Stomach smooth muscle (tissue), 2 donors: ENCODE measurements around the gene AP2A2.

Experiments
- H3K27ac ChIP-seq: one replicate; pipeline ENCODE4 v1.7.0; 2013; ENCODE audit warnings: mild to moderate bottlenecking, low read length, inconsistent platforms
- H3K27me3 ChIP-seq, 2 donors: one replicate each; pipeline ENCODE4 v1.7.0; 2013; ENCODE audit warnings: low read length in 2 of 2; ENCODE audit not compliant: insufficient read depth in 2 of 2, control insufficient read depth in 1 of 2
- H3K36me3 ChIP-seq, 2 donors: one replicate each; pipeline ENCODE4 v1.7.0; 2013; ENCODE audit warnings: low read length in 2 of 2; ENCODE audit not compliant: control insufficient read depth in 2 of 2, insufficient read depth in 2 of 2
- H3K4me1 ChIP-seq: one replicate; pipeline ENCODE4 v1.7.0; 2013; ENCODE audit warnings: low read length; ENCODE audit not compliant: control insufficient read depth, insufficient read depth
- H3K4me3 ChIP-seq, 2 donors: one replicate each; pipeline ENCODE4 v1.7.0; 2013; ENCODE audit warnings: low read length in 2 of 2
- H3K9ac ChIP-seq, 2 donors: one replicate each; pipeline ENCODE4 v1.7.0; 2013; ENCODE audit warnings: low read length in 2 of 2, mild to moderate bottlenecking in 1 of 2
- H3K9me3 ChIP-seq, 2 donors: one replicate each; pipeline ENCODE4 v1.7.0; 2013; ENCODE audit warnings: low read length in 2 of 2; ENCODE audit not compliant: control insufficient read depth in 2 of 2
- donor health status: healthy.
- donor health status: Pancreatic carcinoma.

Gene AP2A2

GRCh38 chr11:987671-988070 lies 62.0 kb downstream of the AP2A2 start:
- H3K9me3 ChIP-seq, result no peaks in the 10 kb centered on the region
- H3K36me3 ChIP-seq, result peaks cover 48% of the 10 kb centered on the region in 2 donors
- no peak overlapping the region for H3K27ac ChIP-seq
- H3K4me3 ChIP-seq, result no peak overlapping the region
- no peaks in the 10 kb centered on the region for H3K4me1 ChIP-seq
- no peak overlapping the region for H3K9ac ChIP-seq
- no peaks in the 10 kb centered on the region for H3K27me3 ChIP-seq

GRCh38 chr11:990101-990500 lies 64.4 kb downstream of the AP2A2 start:
- H3K9ac ChIP-seq, result no peak overlapping the region
- H3K27ac ChIP-seq, result no peak overlapping the region
- no peaks in the 10 kb centered on the region for H3K4me1 ChIP-seq
- no peaks in the 10 kb centered on the region for H3K9me3 ChIP-seq
- H3K4me3 ChIP-seq, result no peak overlapping the region
- no peaks in the 10 kb centered on the region for H3K27me3 ChIP-seq
- H3K36me3 ChIP-seq, result peaks cover 52 to 56% of the 10 kb centered on the region in 2 donors

DNA sequence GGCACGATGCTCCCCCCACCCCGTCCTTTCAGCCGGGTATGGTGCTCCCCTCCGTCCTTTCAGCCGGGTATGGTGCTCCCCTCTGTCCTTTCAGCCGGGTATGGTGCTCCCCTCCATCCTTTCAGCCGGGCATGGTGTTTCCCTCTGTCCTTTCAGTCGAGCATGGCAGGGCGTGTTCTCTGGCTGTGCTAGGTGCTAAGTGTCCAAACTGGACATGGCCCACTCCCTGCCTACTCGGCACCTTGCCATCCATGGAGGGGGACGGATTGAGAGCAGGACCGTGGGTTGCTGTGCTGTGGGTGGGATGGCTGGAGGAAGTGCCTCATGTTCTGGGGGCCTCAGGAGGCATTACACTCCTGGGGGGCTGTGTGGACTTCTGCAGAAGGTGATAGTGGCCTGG lies 65.4 kb downstream of the AP2A2 start:
- H3K36me3 ChIP-seq, result peaks cover 47 to 51% of the 10 kb centered on the region in 2 donors
- no peak overlapping the region for H3K4me3 ChIP-seq
- no peaks in the 10 kb centered on the region for H3K4me1 ChIP-seq
- H3K27me3 ChIP-seq, result no peaks in the 10 kb centered on the region
- H3K9ac ChIP-seq, result no peak overlapping the region
- no peak overlapping the region for H3K27ac ChIP-seq
- H3K9me3 ChIP-seq, result no peaks in the 10 kb centered on the region

DNA sequence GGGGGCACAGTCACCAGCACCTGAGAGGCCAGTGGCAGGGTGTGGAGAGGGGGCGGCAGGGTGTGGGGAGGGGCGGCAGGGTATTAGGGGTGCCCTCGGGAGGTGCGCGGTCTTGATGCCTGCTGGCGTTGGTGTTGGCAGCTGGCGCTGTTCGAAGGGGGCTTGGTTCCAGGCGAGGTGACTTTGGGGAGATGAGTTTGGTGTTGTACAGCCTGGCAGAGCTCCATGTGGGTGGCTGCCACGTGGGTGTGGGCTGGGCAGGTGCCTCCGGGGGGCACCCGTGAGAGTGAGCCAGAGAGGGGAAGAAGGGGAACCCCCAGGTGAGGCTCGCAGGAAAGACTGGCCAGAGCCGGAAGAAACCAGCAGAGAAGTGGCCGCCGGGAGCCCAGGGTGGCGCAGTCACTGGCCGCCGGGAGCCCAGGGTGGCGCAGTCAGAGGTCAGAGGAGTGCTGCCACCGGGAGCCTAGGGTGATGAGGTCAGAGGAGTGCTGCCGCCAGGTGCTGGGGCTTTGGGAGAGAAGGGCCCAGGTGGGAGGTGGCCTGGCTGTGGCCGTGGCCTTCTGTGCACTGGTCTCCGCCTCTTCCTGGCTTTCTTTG lies 66.1 kb downstream of the AP2A2 start:
- no peaks in the 10 kb centered on the region for H3K4me1 ChIP-seq
- peaks cover 42 to 47% of the 10 kb centered on the region in 2 donors for H3K36me3 ChIP-seq
- no peaks in the 10 kb centered on the region for H3K27me3 ChIP-seq
- H3K9me3 ChIP-seq, result no peaks in the 10 kb centered on the region
- no peak overlapping the region for H3K9ac ChIP-seq
- H3K4me3 ChIP-seq, result no peak overlapping the region
- no peak overlapping the region for H3K27ac ChIP-seq

GRCh38 chr11:992577-992976 lies 66.9 kb downstream of the AP2A2 start:
- H3K9me3 ChIP-seq, result no peaks in the 10 kb centered on the region
- H3K4me1 ChIP-seq, result no peaks in the 10 kb centered on the region
- no peak overlapping the region for H3K9ac ChIP-seq
- no peak overlapping the region for H3K27ac ChIP-seq
- H3K36me3 ChIP-seq, result peaks cover 38 to 44% of the 10 kb centered on the region in 2 donors
- no peaks in the 10 kb centered on the region for H3K27me3 ChIP-seq
- no peak overlapping the region for H3K4me3 ChIP-seq

DNA sequence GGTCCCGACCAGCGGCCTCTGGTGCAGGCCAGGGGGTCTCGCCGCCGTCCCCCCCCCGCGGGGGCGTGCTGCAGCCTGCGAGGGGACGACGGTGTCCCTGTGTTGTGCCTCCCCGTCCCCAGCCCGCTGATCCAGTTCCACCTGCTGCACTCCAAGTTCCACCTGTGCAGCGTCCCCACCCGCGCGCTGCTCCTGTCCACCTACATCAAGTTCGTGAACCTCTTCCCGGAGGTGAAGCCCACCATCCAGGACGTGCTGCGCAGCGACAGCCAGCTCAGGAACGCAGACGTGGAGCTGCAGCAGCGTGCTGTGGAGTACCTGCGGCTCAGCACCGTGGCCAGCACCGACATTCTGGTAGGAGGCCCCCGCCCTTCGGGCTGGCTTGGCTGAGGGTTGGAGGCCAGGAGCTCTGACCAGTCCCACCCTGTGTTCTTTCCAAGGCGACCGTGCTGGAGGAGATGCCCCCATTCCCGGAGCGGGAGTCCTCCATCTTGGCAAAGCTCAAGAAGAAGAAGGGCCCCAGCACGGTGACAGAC lies 68.0 kb downstream of the AP2A2 start:
- H3K27ac ChIP-seq, result no peak overlapping the region
- H3K9ac ChIP-seq, result no peak overlapping the region
- peaks cover 35 to 39% of the 10 kb centered on the region in 2 donors for H3K36me3 ChIP-seq

DNA sequence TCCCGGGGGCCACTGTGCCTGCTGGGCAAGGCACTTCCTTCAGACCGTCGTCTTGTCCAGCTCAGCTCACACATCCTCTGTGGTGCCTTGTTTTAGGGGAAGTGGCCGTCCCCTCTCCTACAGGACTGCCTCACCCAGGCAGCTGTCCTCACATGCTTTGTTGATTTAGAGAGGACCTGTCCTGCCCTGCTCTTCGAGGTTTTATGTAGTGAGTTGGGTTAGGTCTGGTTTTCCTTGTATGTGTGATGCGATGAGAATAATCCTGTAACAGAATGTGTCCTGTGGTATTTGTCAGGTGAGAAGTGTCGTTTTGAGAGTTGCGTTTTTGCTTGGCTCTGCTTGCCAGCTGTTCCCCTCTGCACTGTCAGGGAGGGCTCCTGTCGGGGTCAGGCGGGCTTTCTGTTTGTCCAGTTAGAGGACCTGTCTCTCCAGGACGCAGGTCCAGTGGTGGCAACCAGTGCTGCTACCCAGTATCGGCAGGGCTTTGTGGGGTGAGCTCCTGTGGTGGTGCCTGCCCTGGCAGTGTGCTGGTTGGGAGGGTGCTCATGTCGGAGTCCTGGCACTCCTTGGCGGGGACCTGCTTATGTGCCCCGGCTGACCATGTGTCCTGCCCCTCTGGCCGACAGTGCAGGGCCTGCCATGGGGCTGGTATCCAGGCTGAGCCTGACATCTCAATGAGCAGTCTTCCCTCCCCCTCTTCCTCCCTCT lies 69.5 kb downstream of the AP2A2 start:
- H3K9ac ChIP-seq, result no peak overlapping the region
- H3K9me3 ChIP-seq, result no peaks in the 10 kb centered on the region
- peaks cover 24 to 30% of the 10 kb centered on the region in 2 donors for H3K36me3 ChIP-seq
- no peaks in the 10 kb centered on the region for H3K4me1 ChIP-seq
- no peak overlapping the region for H3K27ac ChIP-seq
- H3K27me3 ChIP-seq, result no peaks in the 10 kb centered on the region
- H3K4me3 ChIP-seq, result no peak overlapping the region

More for the DNA sequence above, 68.0 kb downstream of the AP2A2 start:
- no peaks in the 10 kb centered on the region for H3K4me1 ChIP-seq
- no peaks in the 10 kb centered on the region for H3K27me3 ChIP-seq
- H3K4me3 ChIP-seq, result no peak overlapping the region
- H3K9me3 ChIP-seq, result no peaks in the 10 kb centered on the region

DNA sequence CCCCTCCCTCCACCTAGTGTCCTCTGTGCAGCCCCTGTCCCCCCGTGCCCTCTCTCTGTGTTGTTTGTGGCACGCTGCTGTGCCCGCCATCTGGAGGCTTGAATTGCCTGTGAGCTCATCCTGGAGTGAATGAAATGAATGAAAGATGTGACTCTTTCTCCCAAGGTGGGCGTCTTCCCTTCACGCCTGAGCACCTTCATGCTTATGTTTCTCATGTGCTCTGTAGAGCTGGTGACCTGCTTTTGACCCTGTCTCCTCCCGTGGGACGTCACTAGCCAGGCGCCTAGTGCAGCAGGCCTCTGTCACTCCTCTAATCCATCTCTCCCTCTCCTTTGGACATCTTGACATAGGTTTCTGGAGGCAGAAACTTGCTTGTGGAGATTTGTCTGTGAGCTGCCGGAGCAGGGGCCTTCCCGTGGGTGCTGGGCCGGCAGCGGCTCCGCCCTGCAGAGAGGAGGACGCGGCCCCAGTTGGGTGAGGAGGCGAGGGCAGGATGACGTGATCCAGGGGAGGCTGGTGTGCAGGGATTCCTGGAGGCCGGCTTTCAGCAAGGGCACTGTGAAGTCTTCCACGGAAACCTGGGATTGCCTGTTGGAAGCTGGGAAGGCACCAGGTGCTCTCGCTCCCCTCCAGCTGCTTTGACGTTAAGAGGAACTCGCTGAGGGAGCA lies 70.2 kb downstream of the AP2A2 start:
- Histone ChIP-seq H3K27ac (no peak overlapping the region), H3K4me1 (no peaks in the 10 kb centered on the region), H3K4me3 (no peak overlapping the region), H3K36me3 (peaks cover 28 to 34% of the 10 kb centered on the region in 2 donors), H3K9me3 (no peaks in the 10 kb centered on the region), H3K27me3 (no peaks in the 10 kb centered on the region), H3K9ac (no peak overlapping the region)

- H3K4me3 ChIP-seq, result no peak overlapping the region
- no peak overlapping the region for H3K9ac ChIP-seq
- H3K4me1 ChIP-seq, result no peaks in the 10 kb centered on the region
- no peaks in the 10 kb centered on the region for H3K27me3 ChIP-seq
- H3K27ac ChIP-seq, result no peak overlapping the region
- H3K9me3 ChIP-seq, result no peaks in the 10 kb centered on the region
- peaks cover 36 to 41% of the 10 kb centered on the region in 2 donors for H3K36me3 ChIP-seq
These were observed 71.0 kb downstream of the AP2A2 start for GRCh38 chr11:996681-997080.

DNA sequence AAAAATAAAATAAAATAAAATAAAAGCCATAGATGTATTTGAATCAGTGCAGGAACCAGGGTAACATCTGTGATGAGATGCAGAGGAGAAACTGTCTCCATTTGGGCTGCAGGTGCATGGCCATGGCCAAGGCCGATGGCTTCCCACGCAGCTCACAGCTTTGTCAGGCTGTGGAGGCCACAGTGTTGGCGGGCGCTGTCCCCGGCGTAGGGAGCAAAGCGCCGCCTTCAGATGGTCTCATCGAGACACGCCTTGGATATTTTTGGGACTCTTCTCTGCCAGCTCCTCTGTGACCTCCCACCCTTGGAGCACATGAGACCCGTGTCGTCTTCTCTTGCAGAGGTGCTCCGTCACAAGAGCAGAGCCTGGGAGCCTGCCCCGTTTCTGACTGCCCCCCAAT lies 72.2 kb downstream of the AP2A2 start:
- Histone ChIP-seq H3K36me3 (peaks cover 35 to 40% of the 10 kb centered on the region in 2 donors), H3K4me1 (no peaks in the 10 kb centered on the region), H3K4me3 (no peak overlapping the region), H3K9ac (no peak overlapping the region), H3K27me3 (no peaks in the 10 kb centered on the region), H3K9me3 (no peaks in the 10 kb centered on the region), H3K27ac (no peak overlapping the region)
